NT2/D1 (cell line): ENCODE measurements around the gene SIL1.
"Not testable (repeated sequence)": the region's sequence is repeated elsewhere in the genome, so short reads cannot be mapped to it uniquely, and the experiment has no call there.

Source experiments
- DNase-seq: peaks from one replicate; pipeline ENCODE4 v3.0.0-alpha.2; 2011; ENCODE audit warnings: low read depth, low spot score
- H3K27me3 ChIP-seq: 2 replicates; pipeline ENCODE4 v1.6.0; 2011; ENCODE audit warnings: mild to moderate bottlenecking; ENCODE audit not compliant: insufficient read length, insufficient read depth
- H3K36me3 ChIP-seq: 2 replicates; pipeline ENCODE4 v1.6.1; 2011; ENCODE audit warnings: mild to moderate bottlenecking, low read length, mixed read lengths; ENCODE audit not compliant: insufficient read depth, insufficient read length
- H3K4me1 ChIP-seq: 2 replicates; pipeline ENCODE4 v1.5.1; 2011; ENCODE audit not compliant: insufficient read depth, insufficient read length
- H3K4me3 ChIP-seq: 2 replicates; pipeline ENCODE4 v1.5.1; 2011; ENCODE audit warnings: low read depth; ENCODE audit not compliant: insufficient read length
- H3K9ac ChIP-seq: 2 replicates; pipeline ENCODE4 v1.6.0; 2011; ENCODE audit warnings: low read depth; ENCODE audit not compliant: insufficient read length
- H3K9me3 ChIP-seq: 2 replicates; pipeline ENCODE4 v1.5.1; 2011; ENCODE audit warnings: mild to moderate bottlenecking, low read length; ENCODE audit not compliant: insufficient read depth
- SUZ12 ChIP-seq: IDR thresholded peaks from 2 replicates; pipeline ENCODE4 v1.6.1; 2011; ENCODE audit not compliant: insufficient read length, insufficient read depth; ENCODE audit errors: extremely low read depth
- YY1 ChIP-seq: IDR thresholded peaks from 2 replicates; pipeline ENCODE4 v1.6.1; 2011; ENCODE audit not compliant: insufficient read length, insufficient read depth
- ZNF274 ChIP-seq: IDR thresholded peaks from 2 replicates; pipeline ENCODE4 v1.6.1; 2011; ENCODE audit warnings: mild to moderate bottlenecking, low read depth, low read length

Gene SIL1

GRCh38 chr5:139075066-139076050 is 122.8 kb downstream of the SIL1 start:
- Histone ChIP-seq H3K36me3 (no peaks in the 10 kb centered on the region), H3K9me3 (no peaks in the 10 kb centered on the region), H3K9ac (no peak overlapping the region), H3K27me3 (no peaks in the 10 kb centered on the region), H3K4me1 (no peaks in the 10 kb centered on the region), H3K4me3 (no peak overlapping the region)
- DNase-seq: no peak
- TF ChIP-seq SUZ12 (no peak), ZNF274 (no peak), YY1 (no peak)

- H3K36me3 ChIP-seq, DNase-seq, H3K27me3 ChIP-seq, H3K4me1 ChIP-seq, H3K9ac ChIP-seq, H3K4me3 ChIP-seq, H3K9me3 ChIP-seq: not testable (repeated sequence)
Measured at GRCh38 chr5:139073956-139074355, 124.2 kb downstream of the SIL1 start.

DNA sequence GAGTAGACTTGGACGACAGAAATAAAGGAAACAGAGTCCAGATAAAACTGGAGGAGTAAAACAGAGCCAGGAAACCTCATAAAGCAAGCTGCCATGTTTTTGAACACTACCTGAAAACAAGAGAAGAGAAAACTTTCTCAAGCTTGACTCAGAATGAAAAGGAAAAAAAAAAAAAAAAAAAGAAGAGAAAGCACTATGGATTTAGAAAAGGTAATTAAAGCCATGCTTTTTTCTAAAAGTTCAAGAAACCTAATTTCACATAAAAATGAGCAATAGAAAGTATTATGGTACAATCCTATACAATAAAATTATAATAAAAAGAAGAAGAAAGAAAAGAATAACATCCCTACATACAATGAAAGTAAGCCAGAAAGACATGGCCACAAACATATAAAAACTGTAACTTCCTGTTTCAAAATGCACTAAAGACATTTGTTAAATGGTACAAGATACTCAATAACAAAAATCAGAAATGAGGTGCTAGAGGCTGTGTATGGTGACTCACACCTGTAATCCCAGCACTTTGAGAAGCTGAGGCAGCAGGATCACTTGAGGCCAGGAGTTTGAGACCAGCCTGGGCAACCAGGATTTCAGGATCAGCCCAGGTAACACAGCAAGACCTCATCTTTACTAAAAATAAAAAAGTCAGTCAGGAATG is 129.5 kb downstream of the SIL1 start:
- H3K4me1 ChIP-seq: peaks cover 4% of the 10 kb centered on the region
- TF ChIP-seq SUZ12: no peak
- no peak for TF ChIP-seq ZNF274
- no peak for TF ChIP-seq YY1
- no peaks in the 10 kb centered on the region for H3K36me3 ChIP-seq
- no peaks in the 10 kb centered on the region for H3K27me3 ChIP-seq
- DNase-seq: no peak
- H3K9ac ChIP-seq: no peak overlapping the region
- no peak overlapping the region for H3K4me3 ChIP-seq
- H3K9me3 ChIP-seq: no peaks in the 10 kb centered on the region

DNA sequence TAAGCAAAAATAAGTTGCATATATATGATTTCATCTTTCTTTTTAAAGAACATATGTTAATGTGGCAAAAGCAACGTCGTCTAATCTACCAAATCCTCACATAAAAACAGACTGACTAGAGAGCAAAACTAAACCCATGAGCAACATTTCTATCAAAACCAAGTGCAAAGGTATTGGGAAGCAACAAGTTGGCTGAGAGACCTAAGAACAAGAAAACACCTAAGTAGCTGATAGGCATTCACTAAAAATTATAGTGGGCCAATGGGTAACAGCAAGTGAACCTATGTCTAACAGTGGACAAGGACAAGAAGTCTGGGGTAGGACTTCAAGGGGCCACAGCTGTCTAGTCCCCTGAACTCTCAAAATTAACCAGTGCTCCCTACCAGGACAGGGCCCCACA is 130.1 kb downstream of the SIL1 start:
- Histone ChIP-seq H3K9me3 (no peaks in the 10 kb centered on the region), H3K4me3 (no peak overlapping the region), H3K9ac (no peak overlapping the region), H3K27me3 (no peaks in the 10 kb centered on the region), H3K36me3 (no peaks in the 10 kb centered on the region), H3K4me1 (peaks cover 4% of the 10 kb centered on the region)
- no peak for TF ChIP-seq YY1
- no peak for TF ChIP-seq ZNF274
- no peak for TF ChIP-seq SUZ12
- no peak for DNase-seq

- DNase-seq: no peak
- H3K27me3 ChIP-seq: no peaks in the 10 kb centered on the region
- no peaks in the 10 kb centered on the region for H3K9me3 ChIP-seq
- H3K4me1 ChIP-seq: peaks cover 7% of the 10 kb centered on the region
- no peak overlapping the region for H3K4me3 ChIP-seq
- H3K36me3 ChIP-seq: no peaks in the 10 kb centered on the region
- TF ChIP-seq YY1 (no peak), SUZ12 (no peak), ZNF274 (no peak)
- no peak overlapping the region for H3K9ac ChIP-seq
Measured at GRCh38 chr5:139065306-139065705, 132.9 kb downstream of the SIL1 start.

- H3K27me3 ChIP-seq: no peaks in the 10 kb centered on the region
- H3K4me3 ChIP-seq: no peak overlapping the region
- peaks cover 7% of the 10 kb centered on the region for H3K4me1 ChIP-seq
- TF ChIP-seq YY1 (no peak), ZNF274 (no peak), SUZ12 (no peak)
- no peaks in the 10 kb centered on the region for H3K9me3 ChIP-seq
- no peaks in the 10 kb centered on the region for H3K36me3 ChIP-seq
- no peak overlapping the region for H3K9ac ChIP-seq
- DNase-seq: no peak
Measured at GRCh38 chr5:139064613-139065012, 133.6 kb downstream of the SIL1 start.

DNA sequence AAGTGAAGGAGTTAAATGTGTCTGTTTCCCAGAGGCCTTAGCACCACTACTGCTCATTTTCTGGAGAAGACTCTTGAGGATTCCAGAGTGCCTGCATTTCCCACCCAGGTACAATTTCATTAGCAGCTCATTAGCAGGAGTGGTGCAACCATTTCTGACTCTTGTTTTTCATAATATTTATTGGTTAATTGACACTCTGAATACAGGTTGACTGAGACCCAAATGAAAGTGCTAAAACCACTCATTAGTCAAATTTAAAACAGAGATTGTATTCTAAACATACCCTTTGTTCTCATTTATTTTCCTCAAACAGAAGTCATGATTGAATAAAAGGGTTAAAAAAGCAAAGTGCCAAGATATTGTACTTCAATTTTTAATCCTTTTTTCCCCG is 134.5 kb downstream of the SIL1 start:
- H3K4me1 ChIP-seq: peaks cover 7% of the 10 kb centered on the region
- H3K36me3 ChIP-seq: no peaks in the 10 kb centered on the region
- H3K9ac ChIP-seq: no peak overlapping the region
- no peak overlapping the region for H3K4me3 ChIP-seq
- TF ChIP-seq YY1 (no peak), ZNF274 (no peak), SUZ12 (no peak)
- no peak for DNase-seq
- no peaks in the 10 kb centered on the region for H3K9me3 ChIP-seq
- H3K27me3 ChIP-seq: no peaks in the 10 kb centered on the region
